D341Med (cell line): ENCODE data around the gene LRP1B.

Source experiments
- DNase-seq: peaks from one replicate; pipeline ENCODE4 v3.0.0; 2012; ENCODE audit warnings: low spot score

The LRP1B gene

DNA sequence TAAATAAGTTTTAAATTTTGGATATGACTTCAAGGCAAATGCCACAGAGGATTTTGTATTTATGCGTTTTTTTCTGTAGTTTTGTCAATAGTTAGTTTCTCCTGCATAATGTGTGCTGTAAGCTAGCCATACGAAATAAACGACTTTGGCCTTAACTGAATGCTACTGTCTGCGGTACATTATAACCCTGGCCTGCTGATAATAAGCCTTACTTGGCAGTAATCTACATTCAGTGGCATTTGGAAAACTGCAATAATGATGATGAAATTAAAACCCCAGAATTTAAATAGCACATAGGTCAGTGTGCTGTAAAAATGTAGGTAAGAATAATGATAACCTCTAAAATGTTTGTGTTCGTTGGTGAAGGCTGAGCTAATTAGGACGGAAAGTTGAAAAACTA, 88.8 kb downstream of the LRP1B start:
- DNase-seq: no peak

DNA sequence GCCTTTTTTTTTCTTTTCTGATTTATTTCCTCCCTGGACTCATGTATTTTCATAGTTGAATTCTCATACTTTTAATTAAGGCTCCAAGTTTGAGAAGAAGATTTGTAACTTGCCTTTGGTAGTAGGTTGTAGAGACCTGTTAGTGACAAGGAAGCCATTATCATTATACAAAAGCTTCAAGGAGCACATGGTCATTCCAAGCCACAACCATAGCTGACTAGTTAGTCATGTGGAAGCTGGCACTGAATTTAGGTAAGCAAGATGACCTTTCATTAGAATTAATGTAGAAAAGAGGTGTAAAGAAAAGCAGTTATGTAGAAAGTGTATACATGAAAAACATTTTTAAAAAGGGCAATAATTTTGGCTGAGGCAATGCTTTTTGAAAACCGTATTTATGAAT, 89.7 kb downstream of the LRP1B start:
- no peak for DNase-seq

DNA sequence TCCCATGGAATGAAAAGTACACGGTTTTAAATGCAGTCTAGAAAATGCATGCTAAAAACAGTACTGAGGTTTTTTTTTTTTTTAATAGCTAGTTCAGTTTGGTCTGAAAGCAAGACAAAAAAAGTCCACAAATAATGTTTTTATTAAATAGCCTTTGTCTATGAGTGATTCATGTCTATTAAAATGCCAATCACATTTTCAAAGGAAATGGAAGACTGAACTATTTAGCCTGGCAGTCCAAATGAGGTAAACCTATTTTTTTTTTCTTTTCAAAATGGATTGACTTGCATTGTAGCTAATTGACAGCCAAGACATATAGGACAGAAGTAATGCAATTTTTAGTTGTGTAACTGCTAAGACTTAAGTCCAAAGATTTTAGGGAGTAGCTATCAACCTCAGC, 90.3 kb downstream of the LRP1B start:
- DNase-seq: no peak

DNA sequence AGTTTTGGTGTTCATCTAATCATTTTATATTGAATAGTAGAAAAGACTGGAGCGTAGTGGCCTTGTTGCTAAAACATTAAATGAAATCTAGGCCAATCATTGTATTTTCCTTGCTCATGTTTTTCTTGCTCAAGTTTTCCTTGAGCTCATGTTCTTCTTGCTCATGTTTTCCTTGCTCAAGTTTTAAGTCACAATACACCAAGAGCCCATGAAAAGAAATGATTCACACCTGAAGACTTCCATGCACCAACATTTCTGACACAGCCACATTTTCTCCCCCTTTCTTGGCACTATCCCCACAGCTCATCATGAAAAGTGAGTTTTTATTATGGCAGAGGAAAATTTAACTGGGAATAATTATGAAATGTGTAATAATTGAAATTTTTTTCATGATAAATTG, 92.0 kb downstream of the LRP1B start:
- no peak for DNase-seq

DNA sequence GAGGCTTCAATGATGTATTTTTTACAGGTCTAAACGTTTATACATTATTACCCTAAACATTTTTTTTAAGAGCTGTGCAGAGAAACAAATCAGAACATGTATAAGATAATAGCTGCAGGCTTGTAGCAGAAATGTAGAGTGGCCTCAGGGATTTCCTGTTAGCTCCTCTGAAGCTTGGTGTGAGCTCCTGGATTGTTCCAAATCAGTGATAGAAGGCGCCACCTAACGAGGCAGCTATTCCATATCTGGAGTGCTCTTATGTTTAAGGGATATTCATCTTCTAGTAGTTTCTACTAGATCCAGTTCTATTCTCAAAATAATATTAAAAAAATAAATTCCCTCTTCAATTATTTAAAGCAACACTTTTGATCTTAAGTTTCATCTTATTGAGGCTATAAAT, 93.1 kb downstream of the LRP1B start:
- no peak for DNase-seq

DNA sequence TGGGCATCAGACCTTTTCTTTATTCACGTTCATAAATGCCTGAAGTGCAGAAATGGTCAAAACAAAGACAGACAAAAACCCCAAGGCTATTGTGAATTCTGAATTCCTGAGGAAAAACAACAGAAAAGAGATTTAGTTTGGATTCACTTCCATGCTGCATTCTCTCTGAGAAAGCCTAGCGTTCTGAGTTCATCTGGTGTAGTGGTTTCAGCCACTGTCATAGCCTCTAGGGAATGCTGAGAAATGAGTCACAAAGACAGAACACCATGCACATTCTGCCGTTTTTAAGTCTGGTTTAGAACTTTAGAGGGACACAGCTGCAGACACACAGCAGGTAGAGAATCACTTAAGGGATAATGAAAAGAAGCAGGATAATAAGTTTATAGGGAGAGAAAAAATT, 93.8 kb downstream of the LRP1B start:
- DNase-seq: no peak

DNA sequence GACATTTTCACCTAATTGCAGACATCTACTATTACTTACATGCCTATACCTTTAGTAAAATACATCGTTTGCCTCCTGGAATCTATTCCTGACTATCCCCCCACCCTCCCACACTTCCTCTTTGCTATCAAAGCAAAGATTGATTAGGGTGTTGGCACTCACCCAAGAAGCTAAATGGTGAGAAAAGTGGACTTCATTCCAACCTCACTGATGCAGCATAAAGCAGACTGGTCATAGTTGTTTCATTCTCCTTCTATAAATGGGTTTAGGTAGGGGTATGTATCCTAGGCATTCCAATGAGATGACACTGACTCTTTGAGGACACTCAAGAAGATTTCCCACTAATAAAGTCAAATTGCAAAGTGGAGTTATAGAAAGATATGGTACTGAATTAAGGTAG, 97.4 kb downstream of the LRP1B start:
- DNase-seq: no peak

DNA sequence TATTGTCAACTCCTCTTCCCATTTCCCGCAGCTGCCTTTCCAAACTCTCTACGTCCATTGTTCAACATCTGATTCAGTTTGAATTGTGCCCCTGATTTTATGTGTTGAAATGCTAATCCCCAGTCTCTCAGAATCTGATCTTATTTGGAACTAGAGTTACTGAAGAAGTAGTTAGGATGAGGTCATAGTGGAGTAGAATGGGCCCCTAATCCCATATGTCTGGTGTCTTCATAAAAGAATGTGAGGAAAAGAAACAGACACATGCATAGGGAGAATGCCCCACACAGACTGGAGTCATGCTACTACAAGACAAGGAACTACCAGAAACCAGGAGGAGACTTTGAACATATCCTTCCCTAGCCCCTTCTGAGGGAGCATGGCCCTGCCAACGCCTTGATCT, 99.2 kb downstream of the LRP1B start:
- DNase-seq: no peak

DNA sequence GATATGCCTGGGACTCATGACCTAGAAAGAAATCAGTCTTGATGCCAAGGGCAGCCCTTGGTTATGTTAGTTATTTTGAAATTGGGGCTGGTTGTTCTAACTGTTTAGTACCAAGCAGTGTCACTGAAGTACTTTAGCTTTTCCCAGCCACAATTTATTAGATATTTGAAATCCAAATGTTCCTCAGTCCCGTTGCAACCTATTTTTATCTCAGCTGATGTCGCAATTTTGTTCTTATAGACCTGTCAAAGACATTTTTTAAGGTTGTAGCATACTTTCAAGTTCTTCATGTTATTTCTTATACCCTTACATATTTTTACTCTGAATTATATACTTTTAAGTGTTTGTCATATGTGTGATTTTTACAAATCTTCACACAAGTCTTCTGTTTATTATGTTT, 100.1 kb downstream of the LRP1B start:
- DNase-seq: no peak

DNA sequence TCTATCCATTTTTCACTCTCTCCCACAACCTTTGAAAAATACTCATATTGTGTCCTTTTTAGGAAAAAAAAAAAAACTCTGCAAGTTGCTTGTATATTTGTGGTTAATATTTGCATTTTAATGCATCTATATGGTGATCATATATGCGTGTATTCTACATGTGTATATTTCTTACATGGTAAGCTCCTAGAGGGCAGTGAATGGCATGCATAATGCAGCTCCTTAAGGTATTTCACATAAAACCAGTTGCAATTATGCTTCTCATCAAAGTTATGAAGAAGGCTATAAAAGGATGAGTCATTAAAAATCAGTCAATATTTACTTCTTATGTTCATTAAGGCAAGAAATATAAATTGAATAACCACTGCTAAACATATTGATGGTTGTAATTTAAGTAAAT, 100.8 kb downstream of the LRP1B start:
- DNase-seq: no peak

DNA sequence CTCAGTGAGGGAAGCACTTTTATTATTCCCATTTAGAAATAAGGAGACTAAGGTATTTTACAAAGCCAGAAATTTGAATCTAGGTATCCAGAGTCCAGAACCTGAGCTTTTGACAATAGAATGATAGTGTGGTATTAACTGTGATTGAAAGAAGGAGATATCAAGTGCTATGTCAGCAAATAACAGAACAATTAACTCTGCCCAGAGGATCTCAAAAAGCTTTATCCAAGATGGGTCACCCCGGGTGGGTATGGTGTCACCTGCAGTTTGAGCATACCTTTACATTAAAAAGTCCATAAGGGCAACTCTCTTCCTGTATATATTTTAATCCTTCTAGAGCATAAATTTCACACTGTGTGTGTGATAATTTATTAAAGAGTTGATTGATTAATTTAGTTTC, 105.4 kb downstream of the LRP1B start:
- no peak for DNase-seq

DNA sequence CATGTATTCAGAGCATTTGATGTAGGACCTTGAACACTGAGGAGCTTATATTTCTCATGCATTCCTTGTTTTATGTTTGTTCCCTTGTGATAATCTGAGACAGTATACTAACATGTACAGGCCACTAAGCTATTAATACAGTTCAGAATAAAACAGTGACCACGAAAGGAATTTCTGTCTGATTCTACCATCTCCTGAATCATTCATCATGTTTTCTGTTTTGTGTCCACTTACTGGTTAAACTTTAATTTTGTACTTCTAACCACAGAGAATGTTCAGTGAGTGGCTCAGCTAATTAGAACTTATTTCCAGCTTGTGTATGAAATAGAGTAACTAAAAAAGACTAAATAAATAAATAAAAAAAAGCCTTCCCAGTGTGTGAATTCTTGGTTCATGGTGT, 110.4 kb downstream of the LRP1B start:
- DNase-seq: no peak

DNA sequence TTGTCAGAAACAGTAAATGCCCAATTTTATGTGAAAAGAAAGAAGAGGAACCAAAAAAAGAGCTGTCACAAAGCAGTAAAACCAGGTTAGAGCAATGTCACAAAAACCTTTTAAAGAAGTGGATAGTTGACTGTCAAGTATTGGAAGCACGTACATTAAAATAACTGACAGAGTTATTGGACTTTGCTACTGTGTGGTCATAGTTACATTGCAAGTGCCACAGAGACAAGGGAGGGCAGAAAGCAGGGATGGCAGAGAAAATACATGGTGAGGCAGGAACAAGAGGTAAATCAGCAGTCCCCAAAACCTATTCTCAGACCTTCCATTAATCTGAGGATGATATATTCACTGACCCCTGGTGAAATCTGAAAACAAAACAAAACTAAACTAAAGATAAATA, 116.3 kb downstream of the LRP1B start:
- DNase-seq: no peak

DNA sequence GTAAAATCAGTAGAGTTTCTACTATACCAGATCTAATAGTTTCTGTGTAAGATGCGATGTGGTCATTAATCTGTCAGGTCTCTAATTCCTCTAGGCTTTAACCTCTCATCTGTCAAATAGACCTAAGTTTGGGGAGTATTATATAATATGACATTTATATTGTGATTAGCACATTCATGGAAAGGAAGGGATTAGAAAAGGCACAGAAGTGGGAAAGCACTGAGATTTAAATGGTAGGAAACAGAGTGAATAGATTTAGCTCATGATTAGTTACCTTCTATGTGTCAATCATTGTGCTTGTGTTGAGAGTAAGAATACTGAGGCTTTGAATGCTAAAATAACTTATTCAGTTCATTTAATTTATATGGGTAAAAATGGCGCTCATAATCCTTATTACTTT, 118.0 kb downstream of the LRP1B start:
- no peak for DNase-seq

DNA sequence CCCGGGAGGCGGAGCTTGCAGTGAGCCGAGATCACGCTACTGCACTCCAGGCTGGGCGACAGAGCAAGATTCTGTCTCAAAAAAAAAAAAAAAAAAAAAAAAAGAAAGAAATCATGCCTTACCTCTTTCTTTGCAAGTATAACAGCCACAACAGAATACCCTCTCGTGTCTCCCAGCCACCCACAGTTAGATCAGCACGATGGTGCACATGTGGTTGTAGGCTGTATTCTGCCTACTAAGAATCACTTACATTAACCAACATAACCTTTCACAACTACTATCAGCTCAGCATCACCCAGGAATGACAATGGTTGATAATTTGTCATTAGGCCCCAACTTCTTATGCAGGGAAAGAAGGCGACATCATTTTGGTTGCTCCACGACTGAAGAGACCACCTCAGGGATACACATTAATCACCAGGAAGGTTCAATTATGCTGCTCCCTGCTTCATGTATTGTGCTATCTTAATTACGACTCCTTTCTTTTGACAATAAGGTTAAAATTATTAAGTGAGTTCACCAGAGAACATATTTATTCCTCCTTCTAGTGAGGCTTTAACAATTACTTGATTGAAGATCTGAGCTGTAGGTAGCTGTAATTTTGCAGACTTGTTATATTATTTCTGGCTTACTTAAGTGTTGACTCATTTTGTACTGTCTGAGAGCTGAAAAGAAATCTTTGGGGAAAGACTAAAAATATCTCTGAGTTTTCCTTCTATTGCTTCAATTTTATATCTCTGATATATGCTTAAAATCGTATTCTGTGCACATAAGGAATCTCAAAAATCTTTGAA, 120.1 kb downstream of the LRP1B start:
- no peak for DNase-seq

DNA sequence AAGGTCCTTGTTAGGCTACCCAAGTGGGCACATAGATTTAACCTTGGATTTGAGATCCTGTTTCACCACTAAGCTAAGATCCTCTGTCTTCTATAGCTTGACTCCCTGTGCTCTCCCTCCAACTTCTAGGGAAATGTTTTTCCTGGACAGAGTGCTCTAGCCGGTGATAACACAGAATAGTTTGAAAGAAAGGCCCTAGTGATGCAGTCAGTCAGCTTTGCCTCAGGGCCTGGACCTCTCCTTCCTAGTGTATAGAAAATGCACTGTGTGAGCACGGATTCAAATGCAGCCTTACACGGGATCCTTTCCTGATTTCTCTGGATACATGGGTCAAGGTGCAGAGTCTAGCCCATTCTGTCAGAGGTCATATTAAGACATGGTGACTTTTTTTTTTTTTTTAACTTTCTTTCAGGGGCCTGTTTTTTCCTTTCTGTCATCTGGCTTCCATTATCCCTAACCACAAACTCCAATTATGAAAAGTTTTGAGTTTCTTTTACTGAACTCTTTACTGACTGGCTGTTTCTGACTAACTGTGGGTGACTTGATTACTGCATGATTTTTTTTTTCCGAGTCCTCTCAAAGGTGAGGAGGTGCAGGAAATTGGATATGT, 122.6 kb downstream of the LRP1B start:
- DNase-seq: no peak

DNA sequence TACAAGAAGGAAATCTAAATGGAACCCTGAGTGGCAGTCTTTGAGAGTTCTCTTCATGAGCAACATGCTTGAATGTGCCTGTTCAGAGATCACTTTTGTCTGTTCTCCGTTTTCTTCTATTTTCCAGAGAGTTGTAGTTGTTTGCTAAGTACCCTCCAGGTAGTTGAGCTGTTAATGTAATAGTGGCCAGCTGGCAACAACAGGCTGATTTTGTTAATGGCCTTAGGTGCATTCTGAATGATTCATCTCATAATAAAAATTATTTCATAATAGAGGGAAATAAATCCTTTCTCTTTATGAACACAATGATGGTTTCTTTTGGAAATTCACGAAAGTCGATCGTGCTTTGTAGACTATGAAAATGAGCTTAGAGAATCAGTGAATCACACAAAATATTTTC, 136.8 kb downstream of the LRP1B start:
- no peak for DNase-seq

DNA sequence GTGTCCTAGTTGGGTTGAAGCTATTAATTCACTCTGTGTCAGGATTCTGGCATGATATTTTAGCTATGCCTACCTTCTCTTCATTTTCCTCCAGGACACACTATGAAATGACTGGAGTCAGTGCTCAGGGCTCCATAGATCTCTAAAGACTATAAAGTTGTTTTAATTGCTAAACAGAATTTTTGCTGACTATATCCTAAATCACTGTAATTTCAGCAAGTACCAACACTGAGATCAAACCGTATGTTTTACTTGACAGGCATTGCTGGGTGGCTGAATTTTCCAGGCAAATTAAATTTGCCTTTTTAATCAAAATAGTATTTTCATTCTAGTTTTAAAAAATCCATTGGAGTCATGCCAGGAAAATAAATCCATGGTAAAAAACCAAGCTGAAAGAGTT, 138.1 kb downstream of the LRP1B start:
- no peak for DNase-seq

DNA sequence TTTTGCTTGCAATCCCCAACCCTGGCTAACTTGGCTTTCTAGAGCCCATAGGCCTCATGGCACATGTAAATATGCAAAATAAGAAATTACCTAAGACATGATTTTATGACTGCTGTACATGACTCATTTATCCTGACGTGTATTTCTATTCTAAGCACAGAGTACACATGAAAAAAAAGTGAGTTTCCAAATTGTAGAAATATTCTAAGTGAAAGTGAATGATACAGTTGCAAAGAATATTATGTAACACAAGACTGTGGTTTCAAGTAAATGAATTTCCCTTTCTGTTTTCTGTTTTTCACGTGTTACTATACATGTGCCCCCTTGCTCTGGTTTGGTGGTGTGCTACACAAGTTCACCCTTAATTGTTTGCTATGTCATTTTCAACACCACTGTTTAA, 162.4 kb downstream of the LRP1B start:
- no peak for DNase-seq

DNA sequence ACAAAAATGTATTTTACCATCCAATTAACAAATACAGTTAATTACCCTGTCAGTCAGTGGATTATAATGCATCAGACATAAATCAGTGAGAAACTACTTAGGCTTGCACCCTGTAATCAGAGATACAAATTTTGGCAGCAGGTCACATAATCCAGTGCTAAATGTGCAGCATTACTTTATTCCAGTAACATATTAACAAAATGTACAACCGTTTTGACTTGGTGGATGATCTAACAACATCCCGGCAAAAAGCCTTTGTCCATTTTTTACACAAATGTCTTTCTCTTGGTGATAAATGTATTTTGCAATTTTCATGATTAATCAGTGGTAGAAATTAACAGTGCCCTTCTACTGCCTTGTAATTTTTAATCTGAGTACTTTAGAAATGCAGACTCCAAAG, 162.8 kb downstream of the LRP1B start:
- no peak for DNase-seq

DNA sequence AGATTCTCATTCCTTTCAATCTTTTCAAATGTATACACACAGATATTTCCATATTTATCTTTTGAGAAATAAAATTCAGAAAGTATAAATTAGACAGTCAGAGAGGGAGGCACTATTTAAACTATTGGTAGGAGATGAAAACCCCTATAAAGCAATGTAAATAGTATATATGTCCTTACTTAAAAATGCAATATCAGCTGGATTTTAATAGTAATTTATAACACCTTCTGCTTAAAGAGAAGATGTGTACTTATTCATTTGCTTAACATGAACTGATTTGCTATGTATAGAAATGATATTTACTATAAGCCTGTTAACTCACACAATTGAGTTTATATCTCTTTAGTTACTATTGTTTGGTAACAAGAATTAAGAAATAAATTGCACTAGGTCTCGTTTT, 163.3 kb downstream of the LRP1B start:
- no peak for DNase-seq

DNA sequence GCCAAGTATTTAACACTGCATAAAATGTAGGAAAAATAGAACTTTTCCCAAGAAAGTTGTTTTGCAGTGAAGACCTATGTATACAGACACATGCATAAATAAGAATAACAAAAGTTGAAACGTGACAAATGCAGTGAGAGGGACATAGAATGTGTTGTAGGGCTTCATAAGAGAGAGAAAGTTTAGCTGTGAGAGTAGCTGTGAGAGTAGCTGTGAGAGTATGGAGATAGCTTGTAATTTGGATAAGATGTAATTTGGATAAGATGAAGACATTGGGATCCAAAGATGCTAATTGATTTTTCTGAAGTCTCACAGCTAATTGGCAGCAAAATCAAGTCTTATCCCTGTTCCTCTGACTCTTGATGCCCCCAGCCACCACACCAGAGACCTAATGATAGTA, 170.9 kb downstream of the LRP1B start:
- DNase-seq: no peak

DNA sequence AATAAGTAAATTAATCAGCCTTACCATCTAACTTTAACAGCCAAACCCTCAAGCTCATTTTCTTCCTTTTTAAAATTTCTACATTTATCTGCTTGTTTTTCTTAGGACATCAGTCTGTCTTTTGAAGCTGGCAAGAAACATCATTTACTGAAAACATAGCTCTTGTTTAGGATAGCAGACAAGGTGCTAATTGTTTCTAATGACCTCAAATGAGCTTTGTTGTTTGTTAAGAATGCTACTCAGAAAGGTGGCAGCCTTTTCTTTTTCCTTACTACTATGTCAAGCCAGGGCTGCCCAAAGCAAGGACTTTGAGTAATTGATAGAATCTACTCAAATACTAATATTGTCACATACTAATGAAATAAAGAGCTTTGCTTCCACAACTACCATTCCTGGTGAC, 171.8 kb downstream of the LRP1B start:
- no peak for DNase-seq

DNA sequence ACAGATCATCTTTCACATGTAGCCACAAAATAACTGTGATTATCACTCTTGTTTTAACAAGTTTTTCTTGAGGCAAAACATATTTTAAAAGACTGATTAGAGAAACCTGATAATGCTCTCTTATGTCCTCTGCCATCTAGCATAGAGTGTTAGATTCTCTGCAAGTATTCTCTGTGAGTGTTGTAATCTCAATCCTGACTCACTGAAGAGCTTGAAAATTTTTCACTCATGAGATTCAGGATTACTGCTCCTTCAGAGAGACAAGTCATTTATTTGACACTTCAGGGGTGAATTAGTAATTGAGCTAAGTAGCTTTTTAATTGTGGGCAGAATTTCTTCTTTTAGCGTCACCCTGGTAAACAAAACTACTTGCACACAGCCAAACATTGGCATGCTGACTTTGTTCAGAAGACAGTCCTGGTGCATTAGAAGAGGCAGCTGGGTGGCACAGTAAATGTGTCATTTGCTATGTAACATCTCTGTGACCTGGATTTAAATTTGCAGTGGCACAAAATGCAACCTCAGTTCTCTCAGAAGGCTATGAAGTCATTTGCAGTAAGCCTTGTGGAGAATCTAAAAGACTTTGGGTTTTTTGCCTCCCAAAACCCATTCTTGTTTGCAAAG, 172.9 kb downstream of the LRP1B start:
- DNase-seq: no peak
